IMR-90 (cell line): ENCODE measurements around the gene ATP6V1F. TPM values are rescaled to one million over a fixed set of nuclear protein-coding genes. Genes with fewer than 3 reads are reported as not detected.

ENCODE experiments used
- ATAC-seq: fragments of 200-7000 bp; cut with Tn5 transposase; 2 replicates; pipeline ENCODE4 v1.9.1; 2020; ENCODE audit warnings: low read depth, mild to moderate bottlenecking, moderate library complexity
- BruUV-seq: library from RNA; stranded (reverse); fragments of 400-500 nt; replicated peaks from 2 replicates; lab custom pipeline; 2021; lab: Mats Ljungman, UMichigan
- CTCF ChIA-PET: fragments of 300-600 bp; formaldehyde crosslinking; extraction: SDS; loops from one replicate; lab custom pipeline; 2021; ENCODE audit warnings: antibody characterized with exemption; lab: Yijun Ruan, JAX
- POLR2A ChIA-PET: fragments of 300-600 bp; sonication (Branson Sonifier 250); formaldehyde crosslinking; loops from one replicate; lab custom pipeline; 2022; ENCODE audit warnings: antibody characterized with exemption; ENCODE audit not compliant: unreplicated experiment; lab: Charles Lee
- DNase-seq: peaks from one replicate; pipeline ENCODE4 v3.0.0; 2013
- H2AFZ ChIP-seq: replicated peaks from 2 replicates; pipeline ENCODE3; 2013; ENCODE audit warnings: low read length, mild to moderate bottlenecking; ENCODE audit not compliant: poor library complexity
- H2AK5ac ChIP-seq: 2 replicates; pipeline ENCODE4 v1.6.1; 2013; ENCODE audit warnings: low read depth, low read length, inconsistent platforms
- H2AK9ac ChIP-seq: replicated peaks from 2 replicates; pipeline ENCODE3; 2013; ENCODE audit warnings: mild to moderate bottlenecking, low read depth, low read length, moderate library complexity; ENCODE audit not compliant: poor library complexity
- H2BK120ac ChIP-seq: 2 replicates; pipeline ENCODE4 v1.6.1; 2013; ENCODE audit warnings: low read depth, low read length, inconsistent platforms
- H2BK15ac ChIP-seq: 3 replicates; pipeline ENCODE4 v1.6.1; 2013; ENCODE audit warnings: low read depth, low read length, inconsistent platforms
- H2BK20ac ChIP-seq: 2 replicates; pipeline ENCODE4 v1.6.1; 2013; ENCODE audit warnings: low read depth, mild to moderate bottlenecking, inconsistent platforms, low read length, moderate library complexity
- H2BK5ac ChIP-seq: 2 replicates; pipeline ENCODE4 v1.6.1; 2013; ENCODE audit warnings: mild to moderate bottlenecking, low read depth, low read length, inconsistent platforms; ENCODE audit not compliant: poor library complexity, severe bottlenecking
- H3K14ac ChIP-seq: replicated peaks from 2 replicates; pipeline ENCODE4 v1.6.1; 2013; ENCODE audit warnings: low read depth, low read length, inconsistent platforms
- H3K18ac ChIP-seq: 2 replicates; pipeline ENCODE4 v1.6.1; 2013; ENCODE audit warnings: low read depth, low read length, control low read depth
- H3K23ac ChIP-seq: 2 replicates; pipeline ENCODE4 v1.6.1; 2013; ENCODE audit warnings: low read depth, low read length, inconsistent platforms
- H3K27ac ChIP-seq: 2 replicates; pipeline ENCODE4 v1.5.1; 2013; ENCODE audit warnings: mild to moderate bottlenecking, control low read depth, low read length; ENCODE audit not compliant: insufficient read depth
- H3K27me3 ChIP-seq: 2 replicates; pipeline ENCODE4 v1.6.1; 2013; ENCODE audit warnings: low read length; ENCODE audit not compliant: control insufficient read depth, insufficient read depth
- H3K36me3 ChIP-seq: 2 replicates; pipeline ENCODE4 v1.6.1; 2013; ENCODE audit warnings: low read length, mixed read lengths; ENCODE audit not compliant: control insufficient read depth, insufficient read depth
- H3K4ac ChIP-seq: 2 replicates; pipeline ENCODE4 v1.6.1; 2013; ENCODE audit warnings: low read depth, low read length, inconsistent platforms
- H3K4me1 ChIP-seq: 2 replicates; pipeline ENCODE4 v1.6.1; 2013; ENCODE audit warnings: low read length, mixed read lengths; ENCODE audit not compliant: control insufficient read depth, insufficient read depth
- H3K4me2 ChIP-seq: 2 replicates; pipeline ENCODE4 v1.6.1; 2013; ENCODE audit warnings: low read depth, mild to moderate bottlenecking, control low read depth, low read length, moderate library complexity
- H3K4me3 ChIP-seq: 2 replicates; pipeline ENCODE4 v1.5.1; 2013; ENCODE audit warnings: low read depth, mild to moderate bottlenecking, control low read depth, low read length, moderate library complexity; ENCODE audit not compliant: insufficient read depth
- H3K56ac ChIP-seq: 2 replicates; pipeline ENCODE4 v1.6.1; 2013; ENCODE audit warnings: low read length, inconsistent platforms; ENCODE audit not compliant: insufficient read depth; ENCODE audit errors: extremely low read depth
- H3K79me1 ChIP-seq, 2 experiments: 2 replicates each; pipeline ENCODE4 v1.6.1; 2013; ENCODE audit warnings: low read length in 2 of 2, inconsistent platforms in 1 of 2, low read depth in 1 of 2
- H3K9ac ChIP-seq: 2 replicates; pipeline ENCODE4 v1.6.1; 2013; ENCODE audit warnings: low read depth, low read length, control low read depth
- H3K9me1 ChIP-seq: 2 replicates; pipeline ENCODE4 v1.6.1; 2013; ENCODE audit warnings: low read length, inconsistent platforms; ENCODE audit not compliant: insufficient read depth
- H3K9me3 ChIP-seq: 2 replicates; pipeline ENCODE4 v1.6.1; 2013; ENCODE audit warnings: low read length; ENCODE audit not compliant: control insufficient read depth, insufficient read depth
- H4K20me1 ChIP-seq: 2 replicates; pipeline ENCODE4 v1.6.1; 2013; ENCODE audit warnings: low read length, inconsistent platforms; ENCODE audit not compliant: insufficient read depth
- H4K5ac ChIP-seq: 2 replicates; pipeline ENCODE4 v1.6.1; 2013; ENCODE audit warnings: mild to moderate bottlenecking, low read depth, low read length, control low read depth
- H4K8ac ChIP-seq, 2 experiments: 2 replicates each; pipeline ENCODE4 v1.6.1; 2013; ENCODE audit warnings: low read depth in 2 of 2, low read length in 2 of 2, control low read depth in 1 of 2, inconsistent platforms in 1 of 2
- H4K91ac ChIP-seq: 2 replicates; pipeline ENCODE4 v1.6.1; 2013; ENCODE audit warnings: low read depth, low read length, inconsistent platforms; ENCODE audit not compliant: insufficient read depth
- MAZ ChIP-seq: IDR thresholded peaks from 2 replicates; pipeline ENCODE4 v1.6.1; 2012; ENCODE audit warnings: low read depth, mild to moderate bottlenecking, low read length, improper control_type of control experiment, moderate library complexity, borderline replicate concordance
- MXI1 ChIP-seq: IDR thresholded peaks from 2 replicates; pipeline ENCODE4 v1.6.1; 2012; ENCODE audit warnings: low read depth, mild to moderate bottlenecking, low read length, moderate library complexity, borderline replicate concordance
- WGBS, 2 experiments: methylation state at CpG; one replicate each; pipeline versions ENCODE4 v1.1.5 to v1.1.7; 2013; ENCODE audit warnings: missing lambda C conversion rate in 2 of 2; ENCODE audit not compliant: insufficient read length in 1 of 2; ENCODE audit errors: extremely low coverage in 2 of 2; 5-methylcytosine and 5-hydroxymethylcytosine counted together
- dilution Hi-C: fragments of 300-500 bp; cut with HindIII; formaldehyde crosslinking; loops from one replicate; pipeline ENCODE4 v1.14.3; 2018; ENCODE audit warnings: low sequenced_read_pairs; ENCODE audit not compliant: unreplicated experiment
- in situ Hi-C: fragments of 300-500 bp; cut with MboI; formaldehyde crosslinking; loops from 3 replicates; pipeline ENCODE4 v1.14.3; 2019; ENCODE audit warnings: low sequenced_read_pairs, inconsistent platforms, mixed read lengths
- intact Hi-C: fragments of 100-400 bp; cut with micrococcal nuclease; formaldehyde crosslinking; loops from 2 replicates; pipeline ENCODE4 v1.10.0; 2022
- polyA plus RNA-seq, 3 experiments: library from polyadenylated mRNA; depleted of rRNA; stranded (reverse); fragments of >200 nt; gene quantifications; 2 replicates each; pipeline ENCODE4 v1.2.3, GENCODE V29; 2012; ENCODE audit warnings: low replicate concordance in 1 of 3
- total RNA-seq: library from RNA; depleted of rRNA; stranded (reverse); fragments of >200 nt; gene quantifications from 2 replicates; pipeline ENCODE4 v1.2.3, GENCODE V29; 2012

ATP6V1F gene
- total and polyA plus RNA-seq, 2 of the 4 experiments (the other 2 are of a cell fraction): 104 to 321 TPM

GRCh38 chr7:128860158-128861073 lies 2.2 kb upstream of the ATP6V1F start:
- Histone ChIP-seq H3K4me2 (no peak overlapping the region), H4K8ac (no peak overlapping the region), H3K36me3 (peaks cover 34% of the 10 kb centered on the region), H3K4ac (no peak overlapping the region), H3K79me1 (peaks cover 11 to 19% of the 10 kb centered on the region in 2 experiments), H3K4me1 (peaks cover 2% of the 10 kb centered on the region), H4K20me1 (peaks cover 42% of the 10 kb centered on the region), H2AK5ac (0 out of 2 replicates have a peak overlapping the region, but pooled peaks have one; percentile 18), H2BK20ac (no peak overlapping the region), H2AFZ (no peak overlapping the region), H3K9me1 (peaks cover 5% of the 10 kb centered on the region; the same call in 1 of the 2 replicates), H4K91ac (no peak overlapping the region), H2AK9ac (peak overlapping the region; percentile 48), H3K23ac (no peak overlapping the region), H3K27me3 (no peaks in the 10 kb centered on the region), H2BK15ac (no peak overlapping the region), H4K5ac (no peak overlapping the region), H3K18ac (no peak overlapping the region), H2BK5ac (no peak overlapping the region), H3K4me3 (no peak overlapping the region), H3K56ac (no peak overlapping the region), H3K9ac (no peak overlapping the region), H3K9me3 (no peaks in the 10 kb centered on the region), H2BK120ac (no peak overlapping the region), H3K27ac (no peak overlapping the region), H3K14ac (no peak overlapping the region)
- dilution Hi-C loops: no loop called here
- DNase-seq (peak; percentile 81), ATAC-seq (no peak)
- 55% methylated on average over 3 of the region's 10 CpGs; no CpG with 5 or more reads in 1 of the 2 experiments for WGBS, 2 experiments
- no TSS peak for BruUV-seq
- intact Hi-C loops: no loop called here
- POLR2A ChIA-PET: no interaction called here
- CTCF ChIA-PET: interaction anchor here (1.3 kb wide), 1 partner anchor 23 kb away, joined by 3 read pairs; no protein-coding TSS in a partner anchor
- TF ChIP-seq MAZ (no peak), MXI1 (peak; percentile 28; the same call in 1 of the 2 replicates)
- in situ Hi-C loops: no loop called here
